OCI-LY7 (cell line): Measurements from ENCODE around the gene IRF7. TPM values are rescaled to one million over a fixed set of nuclear protein-coding genes. Genes with fewer than 3 reads are reported as not detected.

ENCODE experiments used
- BruUV-seq: library from RNA; stranded (reverse); fragments of 400-500 nt; replicated peaks from 2 replicates; lab custom pipeline; 2021; lab: Mats Ljungman, UMichigan
- CTCF ChIA-PET: fragments of 300-600 bp; sonication (Branson Sonifier 250); formaldehyde crosslinking; loops from one replicate; lab custom pipeline; 2022; ENCODE audit warnings: antibody characterized with exemption; ENCODE audit not compliant: unreplicated experiment; lab: Charles Lee
- POLR2A ChIA-PET: fragments of 300-600 bp; sonication (Branson Sonifier 250); formaldehyde crosslinking; loops from one replicate; lab custom pipeline; 2022; ENCODE audit warnings: antibody characterized with exemption; lab: Charles Lee
- DNase-seq: peaks from one replicate; pipeline ENCODE4 v3.0.0-alpha.2; 2015; ENCODE audit warnings: low spot score
- H2AFZ ChIP-seq: fragments of 200-600 bp; sonication (generic), shearing (Covaris generic); 2 replicates; pipeline ENCODE4 v1.6.1; 2014; ENCODE audit warnings: mild to moderate bottlenecking, antibody characterized with exemption, low read length, moderate library complexity
- H3K27ac ChIP-seq: fragments of 200-600 bp; sonication (generic); 2 replicates; pipeline ENCODE4 v1.5.1; 2014; ENCODE audit warnings: mixed run types, low read depth, mild to moderate bottlenecking, moderate library complexity, low read length, inconsistent platforms; ENCODE audit not compliant: poor library complexity, severe bottlenecking
- H3K36me3 ChIP-seq: fragments of 200-600 bp; sonication (generic); 2 replicates; pipeline ENCODE4 v1.6.1; 2014; ENCODE audit warnings: mild to moderate bottlenecking, antibody characterized with exemption, low read length, moderate library complexity, mixed read lengths; ENCODE audit not compliant: insufficient read depth
- H3K4me1 ChIP-seq: fragments of 200-600 bp; sonication (generic); 2 replicates; pipeline ENCODE4 v1.5.1; 2014; ENCODE audit warnings: mild to moderate bottlenecking, low read length; ENCODE audit not compliant: insufficient read depth, poor library complexity, severe bottlenecking
- H3K4me2 ChIP-seq: fragments of 200-600 bp; sonication (generic); 2 replicates; pipeline ENCODE4 v1.6.1; 2014; ENCODE audit warnings: mild to moderate bottlenecking, low read length
- H3K4me3 ChIP-seq: fragments of 200-600 bp; sonication (generic); 2 replicates; pipeline ENCODE4 v1.5.1; 2014; ENCODE audit warnings: mild to moderate bottlenecking, low read depth, low read length; ENCODE audit not compliant: poor library complexity, severe bottlenecking
- H3K79me2 ChIP-seq: fragments of 200-600 bp; sonication (generic); 2 replicates; pipeline ENCODE4 v1.6.1; 2016; ENCODE audit warnings: low read depth, mild to moderate bottlenecking, low read length, moderate library complexity, mixed read lengths; ENCODE audit not compliant: insufficient read depth
- H3K9me2 ChIP-seq: fragments of 200-600 bp; sonication (generic); 2 replicates; pipeline ENCODE4 v1.6.1; 2016; ENCODE audit warnings: mild to moderate bottlenecking, low read length, mixed read lengths; ENCODE audit not compliant: insufficient read depth
- H3K9me3 ChIP-seq: fragments of 200-600 bp; sonication (generic); 2 replicates; pipeline ENCODE4 v1.6.1; 2014; ENCODE audit warnings: mild to moderate bottlenecking, mixed run types, low read length, mixed read lengths
- H4K20me1 ChIP-seq: fragments of 200-600 bp; sonication (generic); 2 replicates; pipeline ENCODE4 v1.6.1; 2014; ENCODE audit warnings: mild to moderate bottlenecking, antibody characterized with exemption, low read length, moderate library complexity, mixed read lengths; ENCODE audit not compliant: insufficient read depth
- EZH2phosphoT487 ChIP-seq: fragments of 200-600 bp; sonication (generic); IDR thresholded peaks from 2 replicates; pipeline ENCODE4 v1.6.1; 2018; ENCODE audit warnings: low read depth, borderline replicate concordance, mild to moderate bottlenecking, mixed run types, antibody characterized with exemption, low read length, moderate library complexity, mixed read lengths
- intact Hi-C: fragments of 100-400 bp; cut with micrococcal nuclease; formaldehyde crosslinking; loops from one replicate; pipeline ENCODE4 v1.10.0; 2022; ENCODE audit not compliant: unreplicated experiment
- total RNA-seq, 2 experiments: library from RNA; depleted of rRNA in 1 of 2; stranded (reverse); fragments of >200 nt in 1 of 2; shearing (Covaris generic) in 1 of 2; gene quantifications; 2 replicates each; pipeline ENCODE4 v1.2.3, GENCODE V29; 2014 to 2022
- TF ChIP-seq, protein P1 (sequence below): fragments of 200-600 bp; sonication (generic); conservative IDR thresholded peaks from 2 replicates; pipeline ENCODE4 v1.5.1; 2014; ENCODE audit warnings: mild to moderate bottlenecking, antibody characterized with exemption, low read length, moderate library complexity, mixed read lengths

IRF7 gene
- total RNA-seq, 2 experiments from 2014 or later = 15.8 to 18.7 TPM

GRCh38 chr11:587546-587945, 28.2 kb downstream of the IRF7 start:
- Histone ChIP-seq H3K27ac (no peak overlapping the region), H3K9me3 (no peaks in the 10 kb centered on the region), H3K9me2 (no peaks in the 10 kb centered on the region), H3K4me2 (no peak overlapping the region), H3K4me1 (no peaks in the 10 kb centered on the region), H3K79me2 (no peaks in the 10 kb centered on the region), H4K20me1 (no peaks in the 10 kb centered on the region), H3K36me3 (peaks cover 83% of the 10 kb centered on the region), H2AFZ (no peak overlapping the region), H3K4me3 (no peak overlapping the region)
- POLR2A ChIA-PET = no interaction called here
- TF ChIP-seq EZH2phosphoT487 = no peak
- TF ChIP-seq, protein P1, sequence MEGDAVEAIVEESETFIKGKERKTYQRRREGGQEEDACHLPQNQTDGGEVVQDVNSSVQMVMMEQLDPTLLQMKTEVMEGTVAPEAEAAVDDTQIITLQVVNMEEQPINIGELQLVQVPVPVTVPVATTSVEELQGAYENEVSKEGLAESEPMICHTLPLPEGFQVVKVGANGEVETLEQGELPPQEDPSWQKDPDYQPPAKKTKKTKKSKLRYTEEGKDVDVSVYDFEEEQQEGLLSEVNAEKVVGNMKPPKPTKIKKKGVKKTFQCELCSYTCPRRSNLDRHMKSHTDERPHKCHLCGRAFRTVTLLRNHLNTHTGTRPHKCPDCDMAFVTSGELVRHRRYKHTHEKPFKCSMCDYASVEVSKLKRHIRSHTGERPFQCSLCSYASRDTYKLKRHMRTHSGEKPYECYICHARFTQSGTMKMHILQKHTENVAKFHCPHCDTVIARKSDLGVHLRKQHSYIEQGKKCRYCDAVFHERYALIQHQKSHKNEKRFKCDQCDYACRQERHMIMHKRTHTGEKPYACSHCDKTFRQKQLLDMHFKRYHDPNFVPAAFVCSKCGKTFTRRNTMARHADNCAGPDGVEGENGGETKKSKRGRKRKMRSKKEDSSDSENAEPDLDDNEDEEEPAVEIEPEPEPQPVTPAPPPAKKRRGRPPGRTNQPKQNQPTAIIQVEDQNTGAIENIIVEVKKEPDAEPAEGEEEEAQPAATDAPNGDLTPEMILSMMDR = no peak
- intact Hi-C loops = no loop called here
- CTCF ChIA-PET = no interaction called here
- no peak for DNase-seq
- BruUV-seq = no TSS peak

GRCh38 chr11:586376-587316, 29.1 kb downstream of the IRF7 start:
- Histone ChIP-seq H3K4me1 (no peaks in the 10 kb centered on the region), H3K4me2 (no peak overlapping the region), H3K36me3 (peaks cover 84% of the 10 kb centered on the region), H3K79me2 (peaks cover 7% of the 10 kb centered on the region), H3K4me3 (no peak overlapping the region), H3K9me3 (no peaks in the 10 kb centered on the region), H3K27ac (no peak overlapping the region), H2AFZ (no peak overlapping the region), H3K9me2 (no peaks in the 10 kb centered on the region), H4K20me1 (no peaks in the 10 kb centered on the region)
- ChIA-PET POLR2A (no interaction called here), CTCF (no interaction called here)
- intact Hi-C loops = no loop called here
- DNase-seq = no peak
- TF ChIP-seq, protein P1 = no peak
- no peak for TF ChIP-seq EZH2phosphoT487
- BruUV-seq = no TSS peak

- H3K36me3 ChIP-seq = peaks cover 75% of the 10 kb centered on the region
- no peaks in the 10 kb centered on the region for H3K9me3 ChIP-seq
- H3K4me3 ChIP-seq = no peak overlapping the region
- no peaks in the 10 kb centered on the region for H3K9me2 ChIP-seq
- peaks cover 7% of the 10 kb centered on the region for H4K20me1 ChIP-seq
- peaks cover 5% of the 10 kb centered on the region for H3K4me1 ChIP-seq
- TF ChIP-seq EZH2phosphoT487 = no peak
- TF ChIP-seq, protein P1 = no peak
- H3K27ac ChIP-seq = no peak overlapping the region
- peaks cover 30% of the 10 kb centered on the region for H3K79me2 ChIP-seq
- no peak for DNase-seq
- CTCF ChIA-PET = no interaction called here
- H2AFZ ChIP-seq = no peak overlapping the region
- no TSS peak for BruUV-seq
- no peak overlapping the region for H3K4me2 ChIP-seq
- intact Hi-C loops = no loop called here
- POLR2A ChIA-PET = interaction anchor here (0.7 kb wide), 1 partner anchor 177 kb away, joined by 9 read pairs; no protein-coding TSS in a partner anchor
Measured at GRCh38 chr11:584287-584686, 31.5 kb downstream of the IRF7 start.
